Activated B cell treated with CpG ODN at 0.5 μM for 24 hours (primary cell): ENCODE results near the gene NBPF3. TPM values are rescaled to one million over a fixed set of nuclear protein-coding genes. Genes with fewer than 3 reads are reported as not detected.

Source experiments
- ATAC-seq: fragments of 200-7000 bp; cut with Tn5 transposase; one replicate; pipeline ENCODE4 v1.10.0; 2021; ENCODE audit warnings: low read depth, mild to moderate bottlenecking, moderate library complexity
- CTCF ChIA-PET: fragments of 350-600 bp; sonication (Branson Sonifier 250); formaldehyde crosslinking; loops from one replicate; lab custom pipeline; 2021; ENCODE audit warnings: antibody characterized with exemption; lab: Charles Lee
- POLR2A ChIA-PET: fragments of 350-600 bp; sonication (Branson Sonifier 250); formaldehyde crosslinking; loops from one replicate; lab custom pipeline; 2021; ENCODE audit warnings: antibody characterized with exemption; lab: Charles Lee
- DNase-seq: peaks from one replicate; pipeline ENCODE4 v3.0.0; 2022
- H3K27ac Mint-ChIP-seq: one replicate; pipeline ENCODE4 v1.8.0; 2020; ENCODE audit warnings: mixed read lengths
- H3K27me3 Mint-ChIP-seq: one replicate; pipeline ENCODE4 v1.8.0; 2021; ENCODE audit warnings: mixed read lengths
- H3K36me3 Mint-ChIP-seq: one replicate; pipeline ENCODE4 v1.8.0; 2021; ENCODE audit warnings: low read depth, mixed read lengths
- H3K4me1 Mint-ChIP-seq: one replicate; pipeline ENCODE4 v1.8.0; 2021; ENCODE audit warnings: mixed read lengths
- H3K4me3 Mint-ChIP-seq: one replicate; pipeline ENCODE4 v1.8.0; 2020; ENCODE audit warnings: mild to moderate bottlenecking, mixed read lengths
- H3K9me3 Mint-ChIP-seq: one replicate; pipeline ENCODE4 v1.8.0; 2020; ENCODE audit warnings: mixed read lengths
- intact Hi-C: fragments of 100-400 bp; cut with micrococcal nuclease; formaldehyde crosslinking; loops from one replicate; pipeline ENCODE4 v1.15.1; 2024
- total RNA-seq: library from RNA; stranded (reverse); gene quantifications from 2 replicates; pipeline ENCODE4 v1.2.3, GENCODE V29; 2022
- TF ChIP-seq, protein P1 (sequence below): fragments of 200-600 bp; IDR thresholded peaks from one replicate; pipeline ENCODE4 v1.8.0; 2022; ENCODE audit warnings: antibody characterized with exemption, mild to moderate bottlenecking

The NBPF3 gene
- total RNA-seq, 1 donor from 2014 or later, result 4.3 TPM

DNA sequence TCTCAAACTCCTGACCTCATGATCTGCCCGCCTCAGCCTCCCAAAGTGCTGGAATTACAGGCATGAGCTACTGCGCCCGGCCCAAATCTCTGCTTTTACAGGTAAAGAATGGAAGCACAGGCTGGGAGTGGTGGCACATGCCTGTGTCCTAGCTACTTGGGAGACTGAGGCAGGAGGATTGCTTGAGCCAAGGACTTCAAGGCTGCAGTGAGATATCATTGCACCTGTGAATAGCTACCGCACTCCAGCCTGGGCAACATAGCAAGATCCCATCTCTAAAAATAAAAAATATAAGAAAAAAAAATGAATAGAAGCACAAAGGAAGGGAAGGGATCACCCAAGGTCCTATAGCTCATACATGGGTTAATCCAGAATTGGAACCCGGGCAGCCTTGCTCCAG lies 84.3 kb downstream of the NBPF3 start:
- H3K27ac Mint-ChIP-seq, result peak overlapping the region; percentile 86
- H3K9me3 Mint-ChIP-seq, result no peaks in the 10 kb centered on the region
- no peak for DNase-seq
- no peak overlapping the region for H3K4me3 Mint-ChIP-seq
- no peaks in the 10 kb centered on the region for H3K36me3 Mint-ChIP-seq
- ChIA-PET POLR2A (interaction anchor here (0.7 to 2.4 kb wide), 4 partner anchors 9 to 232 kb away, joined by 5 to 9 read pairs (median 6); no protein-coding TSS in a partner anchor), CTCF (interaction anchor here (1.3 to 1.8 kb wide), 3 partner anchors 8 to 16 kb away, joined by 4 to 8 read pairs (median 6); no protein-coding TSS in a partner anchor)
- no peaks in the 10 kb centered on the region for H3K27me3 Mint-ChIP-seq
- TF ChIP-seq, protein P1, sequence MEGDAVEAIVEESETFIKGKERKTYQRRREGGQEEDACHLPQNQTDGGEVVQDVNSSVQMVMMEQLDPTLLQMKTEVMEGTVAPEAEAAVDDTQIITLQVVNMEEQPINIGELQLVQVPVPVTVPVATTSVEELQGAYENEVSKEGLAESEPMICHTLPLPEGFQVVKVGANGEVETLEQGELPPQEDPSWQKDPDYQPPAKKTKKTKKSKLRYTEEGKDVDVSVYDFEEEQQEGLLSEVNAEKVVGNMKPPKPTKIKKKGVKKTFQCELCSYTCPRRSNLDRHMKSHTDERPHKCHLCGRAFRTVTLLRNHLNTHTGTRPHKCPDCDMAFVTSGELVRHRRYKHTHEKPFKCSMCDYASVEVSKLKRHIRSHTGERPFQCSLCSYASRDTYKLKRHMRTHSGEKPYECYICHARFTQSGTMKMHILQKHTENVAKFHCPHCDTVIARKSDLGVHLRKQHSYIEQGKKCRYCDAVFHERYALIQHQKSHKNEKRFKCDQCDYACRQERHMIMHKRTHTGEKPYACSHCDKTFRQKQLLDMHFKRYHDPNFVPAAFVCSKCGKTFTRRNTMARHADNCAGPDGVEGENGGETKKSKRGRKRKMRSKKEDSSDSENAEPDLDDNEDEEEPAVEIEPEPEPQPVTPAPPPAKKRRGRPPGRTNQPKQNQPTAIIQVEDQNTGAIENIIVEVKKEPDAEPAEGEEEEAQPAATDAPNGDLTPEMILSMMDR, result no peak
- intact Hi-C loops, result no loop called here
- H3K4me1 Mint-ChIP-seq, result peaks cover 67% of the 10 kb centered on the region
- ATAC-seq, result no peak

DNA sequence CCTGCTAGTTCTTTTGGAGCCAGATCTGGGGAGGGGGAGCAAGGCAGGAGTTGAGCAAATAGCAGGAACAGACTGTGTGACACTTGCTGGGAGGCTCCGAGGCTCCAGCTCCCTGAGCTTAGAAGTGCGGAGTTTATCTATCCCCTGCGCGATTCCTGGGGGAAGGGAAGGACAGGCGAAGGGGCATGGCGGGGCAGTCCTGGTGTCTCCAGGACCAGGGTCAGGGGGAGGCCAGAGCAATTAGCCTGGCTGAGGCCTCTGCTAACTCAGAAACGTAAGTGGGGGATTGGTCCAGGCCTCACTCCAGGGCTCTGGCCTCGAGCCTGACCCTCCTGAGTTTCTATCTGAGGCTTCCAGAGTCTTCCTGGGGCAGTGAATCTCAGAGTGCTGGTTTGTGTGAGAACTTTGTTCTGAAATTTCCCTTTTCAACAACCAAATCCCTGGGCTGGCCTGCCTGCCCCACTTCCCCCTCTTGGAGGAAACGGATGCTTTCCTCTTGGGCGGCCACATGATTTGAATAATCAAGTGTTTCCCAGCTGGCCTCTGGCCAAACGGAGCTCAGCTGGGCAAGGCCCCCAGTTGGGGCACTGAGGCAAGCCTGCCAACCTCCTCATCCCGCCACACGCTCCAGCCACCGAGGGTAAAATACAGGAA lies 84.9 kb downstream of the NBPF3 start:
- ChIA-PET CTCF (interaction anchor here (1.0 to 1.8 kb wide), 3 partner anchors 10 to 16 kb away, joined by 3 to 6 read pairs (median 4); no protein-coding TSS in a partner anchor), POLR2A (interaction anchor here (1.5 to 2.4 kb wide), 3 partner anchors 8 to 14 kb away, joined by 4 to 9 read pairs (median 6); no protein-coding TSS in a partner anchor)
- intact Hi-C loops, result no loop called here
- Mint-ChIP-seq H3K36me3 (no peaks in the 10 kb centered on the region), H3K27me3 (no peaks in the 10 kb centered on the region), H3K4me3 (peak overlapping the region; percentile 53), H3K4me1 (peaks cover 61% of the 10 kb centered on the region), H3K9me3 (no peaks in the 10 kb centered on the region), H3K27ac (peak overlapping the region; percentile 69)
- ATAC-seq, result no peak
- DNase-seq, result no peak
- TF ChIP-seq, protein P1, result no peak

DNA sequence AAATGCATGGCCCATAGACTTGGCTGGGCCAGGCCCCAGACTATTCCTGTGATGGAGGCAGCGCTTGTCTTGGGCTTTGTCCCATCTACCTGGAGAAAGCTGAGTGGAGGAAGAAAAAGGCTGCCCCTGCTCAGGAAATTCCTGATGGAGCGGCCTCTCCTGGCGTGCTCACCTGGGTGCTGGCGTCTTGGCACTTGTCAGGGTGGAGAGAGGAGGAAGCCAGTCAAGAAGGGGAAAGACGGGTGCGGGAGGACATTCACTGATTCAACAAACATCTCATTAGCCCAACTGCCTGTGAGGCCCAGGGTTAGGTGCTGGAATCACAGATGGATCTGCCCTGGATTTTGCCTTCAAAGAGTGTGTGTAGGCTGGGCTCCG lies 85.4 kb downstream of the NBPF3 start:
- intact Hi-C loops, result no loop called here
- H3K4me1 Mint-ChIP-seq, result peaks cover 57% of the 10 kb centered on the region
- no peak overlapping the region for H3K4me3 Mint-ChIP-seq
- no peaks in the 10 kb centered on the region for H3K36me3 Mint-ChIP-seq
- POLR2A ChIA-PET, result interaction anchor here (1.5 kb wide), 1 partner anchor 9 kb away, joined by 4 read pairs; no protein-coding TSS in a partner anchor
- peaks cover 3% of the 10 kb centered on the region for H3K27me3 Mint-ChIP-seq
- H3K27ac Mint-ChIP-seq, result peak overlapping the region; percentile 69
- DNase-seq (no peak), ATAC-seq (no peak)
- CTCF ChIA-PET, result interaction anchor here (1.0 to 1.3 kb wide), 2 partner anchors 10 to 17 kb away, joined by 3 to 4 read pairs; no protein-coding TSS in a partner anchor
- no peaks in the 10 kb centered on the region for H3K9me3 Mint-ChIP-seq
- TF ChIP-seq, protein P1, result no peak

DNA sequence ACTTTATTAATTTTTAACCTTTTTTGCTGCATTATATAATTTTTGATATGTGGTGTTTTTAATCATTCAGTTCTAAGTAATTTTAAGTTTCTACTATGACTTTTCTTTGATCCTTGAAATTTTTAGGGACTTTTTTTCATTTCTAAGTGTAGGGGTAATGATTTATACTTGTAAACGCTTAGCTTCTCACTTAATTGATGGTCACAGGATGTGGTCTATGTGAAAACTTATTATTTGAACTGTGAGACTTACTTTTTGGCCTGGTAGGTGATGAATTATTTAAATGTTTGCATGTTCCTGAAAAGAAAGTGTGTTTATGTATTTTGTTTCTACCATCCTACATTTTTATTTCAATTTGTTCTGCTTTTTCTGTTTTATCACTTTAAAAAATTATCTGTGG lies 86.5 kb downstream of the NBPF3 start:
- H3K36me3 Mint-ChIP-seq, result no peaks in the 10 kb centered on the region
- intact Hi-C loops, result no loop called here
- ATAC-seq (no peak), DNase-seq (no peak)
- no peaks in the 10 kb centered on the region for H3K9me3 Mint-ChIP-seq
- ChIA-PET POLR2A (interaction anchor here (0.5 to 1.9 kb wide), 3 partner anchors 8 to 298 kb away, joined by 4 to 5 read pairs (median 4); no protein-coding TSS in a partner anchor), CTCF (no interaction called here)
- peaks cover 5% of the 10 kb centered on the region for H3K27me3 Mint-ChIP-seq
- H3K4me3 Mint-ChIP-seq, result no peak overlapping the region
- TF ChIP-seq, protein P1, result no peak
- no peak overlapping the region for H3K27ac Mint-ChIP-seq
- peaks cover 48% of the 10 kb centered on the region for H3K4me1 Mint-ChIP-seq

DNA sequence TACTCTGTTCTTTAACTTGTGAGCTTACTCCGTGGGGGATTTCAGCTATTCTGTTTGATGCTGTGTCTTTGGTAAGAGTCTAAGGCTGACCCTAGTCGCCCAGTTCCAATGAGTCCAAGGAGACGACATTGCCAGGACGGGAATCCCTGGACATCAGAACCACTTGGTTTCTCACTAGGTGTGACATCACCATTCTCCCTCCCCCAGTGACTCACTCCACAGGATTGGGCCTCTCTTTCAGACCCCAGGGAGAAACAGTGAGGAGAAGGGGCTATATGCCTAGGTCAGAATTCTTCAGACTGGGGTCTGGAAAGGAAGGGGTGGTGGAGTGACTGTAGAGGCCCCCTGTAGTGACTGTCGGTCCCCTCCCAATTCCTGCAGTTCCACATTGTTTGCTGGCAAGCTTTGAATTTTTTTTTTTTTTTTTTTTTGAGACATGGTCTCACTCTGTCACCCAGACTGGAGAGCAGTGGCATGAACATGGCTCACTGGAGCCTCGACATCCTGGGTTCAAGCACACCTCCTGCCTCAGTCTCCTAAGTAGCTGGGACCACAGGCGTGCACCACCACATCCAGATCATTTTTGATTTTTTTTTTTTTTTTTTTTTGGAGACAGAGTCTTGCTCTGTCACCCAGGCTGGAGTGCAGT lies 90.6 kb downstream of the NBPF3 start:
- no peak overlapping the region for H3K27ac Mint-ChIP-seq
- peaks cover 8% of the 10 kb centered on the region for H3K27me3 Mint-ChIP-seq
- intact Hi-C loops, result loop anchor here (10.0 kb wide), 1 partner anchor 276 kb away; no protein-coding TSS in a partner anchor
- H3K4me3 Mint-ChIP-seq, result no peak overlapping the region
- TF ChIP-seq, protein P1, result no peak
- H3K9me3 Mint-ChIP-seq, result no peaks in the 10 kb centered on the region
- peaks cover 17% of the 10 kb centered on the region for H3K4me1 Mint-ChIP-seq
- ChIA-PET POLR2A (interaction anchor here (0.5 to 1.0 kb wide), 3 partner anchors 11 to 1635 kb away, joined by 3 to 5 read pairs (median 4); no protein-coding TSS in a partner anchor), CTCF (no interaction called here)
- DNase-seq (no peak), ATAC-seq (no peak)
- H3K36me3 Mint-ChIP-seq, result no peaks in the 10 kb centered on the region
